C4-2B (cell line): ENCODE measurements around the gene SARM1.

ENCODE experiments used
- ZFX ChIP-seq: fragments of 450-650 bp; IDR thresholded peaks from 2 replicates; pipeline ENCODE4 v1.6.1; 2017
- TF ChIP-seq, protein P1 (sequence below): fragments of 450-650 bp; conservative IDR thresholded peaks from 2 replicates; pipeline ENCODE4 v1.5.1; 2017; ENCODE audit warnings: mild to moderate bottlenecking

DNA sequence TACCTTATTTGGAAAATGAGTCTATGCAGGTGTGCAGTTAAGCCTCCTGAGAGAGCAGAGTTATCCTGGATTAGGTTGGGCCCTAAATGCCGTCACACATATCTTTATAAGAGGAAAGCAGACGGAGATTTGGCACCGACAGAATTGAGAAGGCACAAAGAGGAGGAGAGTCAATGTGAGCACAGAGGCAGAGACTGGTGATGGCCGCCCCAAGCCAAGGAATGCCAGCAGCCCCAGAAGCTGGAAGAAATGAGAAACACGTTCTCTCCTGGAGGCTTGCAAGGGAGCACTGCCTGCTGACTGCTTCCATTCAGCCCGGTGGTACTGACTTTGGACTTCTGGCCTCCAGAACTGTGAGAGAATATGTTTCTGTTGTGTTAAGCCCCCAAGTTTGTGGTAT, 31.4 kb downstream of the SARM1 start:
- TF ChIP-seq, protein P1, sequence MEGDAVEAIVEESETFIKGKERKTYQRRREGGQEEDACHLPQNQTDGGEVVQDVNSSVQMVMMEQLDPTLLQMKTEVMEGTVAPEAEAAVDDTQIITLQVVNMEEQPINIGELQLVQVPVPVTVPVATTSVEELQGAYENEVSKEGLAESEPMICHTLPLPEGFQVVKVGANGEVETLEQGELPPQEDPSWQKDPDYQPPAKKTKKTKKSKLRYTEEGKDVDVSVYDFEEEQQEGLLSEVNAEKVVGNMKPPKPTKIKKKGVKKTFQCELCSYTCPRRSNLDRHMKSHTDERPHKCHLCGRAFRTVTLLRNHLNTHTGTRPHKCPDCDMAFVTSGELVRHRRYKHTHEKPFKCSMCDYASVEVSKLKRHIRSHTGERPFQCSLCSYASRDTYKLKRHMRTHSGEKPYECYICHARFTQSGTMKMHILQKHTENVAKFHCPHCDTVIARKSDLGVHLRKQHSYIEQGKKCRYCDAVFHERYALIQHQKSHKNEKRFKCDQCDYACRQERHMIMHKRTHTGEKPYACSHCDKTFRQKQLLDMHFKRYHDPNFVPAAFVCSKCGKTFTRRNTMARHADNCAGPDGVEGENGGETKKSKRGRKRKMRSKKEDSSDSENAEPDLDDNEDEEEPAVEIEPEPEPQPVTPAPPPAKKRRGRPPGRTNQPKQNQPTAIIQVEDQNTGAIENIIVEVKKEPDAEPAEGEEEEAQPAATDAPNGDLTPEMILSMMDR = no peak
- no peak for TF ChIP-seq ZFX
